Fibroblast of skin of abdomen (primary cell): Measurements from ENCODE around the gene MYORG.
A peak's percentile ranks its signal among the peaks of the same experiment; 100 is the strongest.

Source experiments
- DNase-seq: peaks from one replicate; pipeline ENCODE4 v3.0.0-alpha.2; 2013

The MYORG gene

GRCh38 chr9:34384368-34385165 lies 7.9 kb upstream of the MYORG start:
- no peak for DNase-seq

DNA sequence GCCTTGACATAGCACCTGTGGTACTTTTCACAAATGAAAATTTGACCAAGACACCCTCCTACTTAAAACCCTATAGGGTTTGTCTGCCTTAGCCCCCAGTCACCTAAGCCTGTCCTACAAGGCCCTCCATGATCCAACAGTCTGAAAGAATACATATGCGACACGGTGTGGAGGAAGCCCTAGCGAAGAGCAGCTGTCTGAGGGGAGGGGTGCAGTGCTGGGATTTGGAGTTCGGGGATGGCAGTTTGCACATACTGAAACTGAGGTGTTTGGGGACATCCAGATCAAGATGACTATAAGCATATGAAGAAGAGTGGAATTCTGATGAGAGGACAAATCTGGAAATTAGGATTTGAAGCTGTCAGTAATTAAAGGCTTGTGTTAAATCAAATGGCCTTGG lies 7.2 kb upstream of the MYORG start:
- DNase-seq = no peak

DNA sequence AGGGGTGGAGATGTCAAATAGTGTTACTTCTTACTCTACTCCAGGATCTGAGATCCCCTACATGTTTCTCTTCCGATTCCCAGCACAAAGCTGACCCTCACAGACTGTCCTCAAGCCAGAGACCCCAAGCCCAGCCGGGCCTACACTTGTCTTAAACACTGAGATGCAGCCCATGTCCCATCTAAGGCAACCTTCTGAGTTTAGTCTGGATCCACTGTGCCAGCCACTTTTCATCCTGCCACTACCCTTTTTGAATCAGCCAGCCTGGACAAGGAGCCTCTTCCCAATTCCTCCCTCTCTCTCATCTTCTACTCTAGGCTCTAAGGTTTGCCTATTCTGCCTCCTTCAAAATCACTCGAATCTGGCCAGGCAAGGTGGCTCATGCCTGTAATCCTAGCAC lies 6.2 kb upstream of the MYORG start:
- DNase-seq = no peak

DNA sequence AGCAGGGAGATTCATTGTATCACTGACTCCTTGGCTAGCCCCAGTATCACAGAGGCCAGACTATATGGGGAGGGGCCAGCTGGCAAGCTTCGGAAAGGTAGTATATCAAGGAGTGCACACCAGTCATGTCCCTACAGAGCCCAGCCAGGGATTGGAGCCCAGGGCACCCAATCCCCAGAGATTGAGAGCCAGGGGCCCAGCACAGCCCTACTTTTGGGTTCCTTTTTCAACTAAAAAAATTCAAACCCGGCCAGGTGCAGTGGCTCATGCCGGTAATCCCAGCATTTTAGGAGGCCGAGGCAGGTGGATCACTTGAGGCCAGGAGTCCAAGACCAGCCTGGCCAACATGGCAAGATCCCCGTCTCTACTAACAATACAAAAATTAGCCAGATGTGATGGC lies 5.4 kb upstream of the MYORG start:
- DNase-seq = no peak

DNA sequence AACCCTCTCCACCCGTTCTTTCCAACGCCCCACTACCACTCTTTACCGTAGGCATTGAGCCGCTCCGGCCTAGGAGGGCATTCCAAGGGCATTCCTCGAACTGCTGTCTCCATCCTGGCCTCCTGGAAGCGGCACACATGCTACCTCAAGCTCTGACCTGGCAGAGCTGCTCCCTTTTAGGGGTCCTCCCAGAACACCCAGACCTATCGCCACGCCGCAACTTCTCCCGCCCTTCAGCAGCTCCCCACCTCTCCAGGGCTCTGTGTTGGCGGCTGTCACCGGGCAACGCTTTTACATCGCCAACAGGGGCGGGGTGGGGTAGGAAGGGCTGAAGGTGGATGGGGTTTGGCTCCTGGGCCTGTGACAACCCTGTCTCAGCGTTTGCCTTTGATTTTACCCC lies 4.6 kb upstream of the MYORG start:
- DNase-seq = no peak

DNA sequence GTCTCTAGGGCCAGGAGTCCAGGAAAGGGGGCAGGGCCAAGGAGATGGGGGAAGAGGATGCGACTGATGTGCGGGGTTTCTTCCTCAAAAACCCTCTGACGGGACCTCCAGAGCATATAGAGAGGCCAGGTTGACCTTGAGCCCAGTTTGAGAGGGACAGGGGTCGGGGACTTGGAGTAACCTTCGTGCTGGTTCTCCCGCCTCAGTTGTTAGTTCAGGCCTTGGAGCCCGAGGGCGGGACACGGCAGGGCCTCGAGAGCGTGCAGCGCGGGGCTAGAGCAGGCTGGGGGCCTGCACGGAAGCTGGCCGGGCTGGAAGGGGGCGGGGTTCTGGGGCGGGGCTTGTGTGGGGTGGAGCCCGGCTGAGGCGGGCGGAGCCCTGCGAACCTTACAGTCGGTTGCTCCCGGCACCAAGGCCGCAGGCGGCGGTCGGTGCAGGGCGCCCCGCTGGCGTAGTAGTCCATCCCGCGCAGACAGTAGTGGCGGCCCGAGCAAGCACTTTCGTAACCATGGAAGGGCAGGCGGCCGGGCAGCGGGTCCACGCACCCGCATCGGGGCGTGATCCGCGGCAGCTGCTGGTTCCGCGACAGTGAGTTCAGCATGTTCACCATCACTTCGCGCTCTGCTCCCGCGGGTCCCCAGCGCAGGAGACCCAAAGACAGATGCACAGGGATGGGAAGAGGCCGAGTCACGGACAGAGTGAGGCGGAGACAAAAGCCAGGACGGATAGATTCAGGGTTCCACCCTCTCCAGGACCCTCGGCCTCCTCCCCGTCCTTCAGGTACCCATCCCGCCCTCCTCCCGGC lies 4.0 kb upstream of the MYORG start:
- peak; percentile 74 for DNase-seq

- DNase-seq = no peak
Observed at GRCh38 chr9:34380034-34380510, 3.4 kb upstream of the MYORG start.

DNA sequence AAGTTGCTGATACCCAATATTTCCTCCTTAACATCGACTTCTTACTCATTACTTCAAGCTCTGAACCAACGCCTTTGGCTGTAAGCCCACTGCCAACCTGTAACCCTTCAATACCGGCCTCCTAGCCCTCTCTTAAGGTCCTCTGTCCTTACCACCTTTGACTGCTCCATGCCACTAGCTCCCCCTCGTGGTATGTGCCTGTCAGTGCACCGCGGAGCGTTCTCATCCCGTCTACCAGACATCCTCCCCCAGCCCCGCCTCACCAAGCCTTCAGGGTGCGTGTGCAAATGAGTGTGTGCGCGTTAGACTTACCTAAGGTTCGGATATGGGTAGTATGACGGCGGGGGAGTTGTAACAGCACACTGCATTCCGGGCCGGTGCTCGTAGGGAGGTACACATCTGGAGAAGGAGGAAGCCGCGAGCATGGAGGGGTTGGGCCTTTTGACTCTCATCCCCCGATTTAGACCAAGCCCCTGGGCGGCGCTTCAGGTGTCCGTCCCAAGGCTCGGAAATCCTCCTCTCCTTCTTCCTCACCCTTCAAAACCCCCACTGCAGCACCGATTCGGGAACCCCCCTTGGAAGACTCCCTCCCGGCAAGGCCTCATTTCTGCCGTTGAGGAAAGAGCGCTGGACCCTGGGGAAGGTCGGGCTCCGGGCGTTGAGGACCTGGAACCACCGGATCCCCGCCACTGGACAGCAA lies 2.8 kb upstream of the MYORG start:
- peak; percentile 65 for DNase-seq

DNA sequence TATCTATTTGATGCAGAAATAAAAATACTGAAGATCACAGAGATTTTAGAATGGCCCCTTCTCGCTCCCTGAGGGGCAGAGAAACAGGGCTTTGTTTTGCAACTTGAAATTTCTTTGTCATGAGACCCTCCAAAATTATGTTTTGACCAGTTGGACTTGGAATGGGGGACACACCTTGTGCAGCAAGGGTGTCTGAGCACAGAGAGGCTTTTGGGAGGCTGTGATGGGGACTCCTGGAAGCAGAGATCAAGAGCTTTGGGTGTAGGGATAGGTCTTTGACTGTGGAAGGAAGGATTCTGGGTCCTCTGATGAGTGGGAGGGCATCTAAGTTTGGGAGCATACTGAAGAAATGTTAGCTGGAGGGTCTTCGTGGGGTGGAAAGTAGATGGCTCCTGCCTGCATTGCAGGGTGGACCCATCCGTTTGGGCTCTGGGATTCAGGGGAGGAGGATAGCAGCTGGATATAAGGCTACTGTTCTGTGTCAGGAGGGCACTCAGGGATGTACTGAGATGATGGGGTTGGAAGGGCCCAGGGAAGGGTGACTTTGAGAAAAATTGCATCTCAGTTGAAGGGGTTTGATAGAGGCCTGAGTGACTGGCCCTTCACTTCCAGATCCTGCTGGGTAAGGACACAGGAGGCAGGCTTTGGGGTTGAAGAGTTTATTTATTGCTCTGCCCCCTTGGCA lies 1.8 kb upstream of the MYORG start:
- no peak for DNase-seq

- no peak for DNase-seq
Observed at GRCh38 chr9:34377404-34377746, 677 bp upstream of the MYORG start.

DNA sequence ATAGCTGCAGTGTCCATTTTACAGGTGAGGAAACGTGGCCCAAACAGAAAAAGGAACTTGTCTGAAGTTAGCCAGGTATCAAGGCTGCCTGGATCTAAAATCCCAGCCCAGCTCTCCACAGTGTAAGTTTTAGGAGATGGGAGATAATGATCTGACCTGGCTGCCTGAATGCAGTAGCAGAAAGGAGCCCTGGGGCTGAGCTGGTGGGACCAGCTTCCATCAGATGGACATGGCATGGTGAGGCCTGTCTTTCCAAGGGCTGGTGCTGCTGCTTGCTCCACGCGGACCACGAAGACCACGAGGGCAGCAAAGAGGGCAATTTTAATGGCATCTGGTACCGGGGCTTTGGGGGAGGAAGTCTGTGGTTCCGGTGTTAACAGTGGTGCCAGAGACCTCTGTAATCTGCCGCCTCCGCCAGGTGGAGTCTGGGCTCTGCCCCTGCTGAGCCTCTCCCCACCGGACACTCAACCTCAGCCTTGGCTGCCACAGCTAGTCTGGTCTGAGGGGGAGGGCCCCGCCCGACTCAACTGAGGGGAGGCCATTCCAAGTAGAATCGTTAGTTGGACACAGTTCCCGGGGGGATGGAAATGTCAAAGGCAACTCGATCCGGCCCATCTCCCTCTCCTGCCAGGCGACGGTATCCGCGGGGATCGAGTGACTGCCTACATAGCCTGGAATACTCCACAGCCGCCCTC lies 650 bp downstream of the MYORG start:
- no peak for DNase-seq

DNA sequence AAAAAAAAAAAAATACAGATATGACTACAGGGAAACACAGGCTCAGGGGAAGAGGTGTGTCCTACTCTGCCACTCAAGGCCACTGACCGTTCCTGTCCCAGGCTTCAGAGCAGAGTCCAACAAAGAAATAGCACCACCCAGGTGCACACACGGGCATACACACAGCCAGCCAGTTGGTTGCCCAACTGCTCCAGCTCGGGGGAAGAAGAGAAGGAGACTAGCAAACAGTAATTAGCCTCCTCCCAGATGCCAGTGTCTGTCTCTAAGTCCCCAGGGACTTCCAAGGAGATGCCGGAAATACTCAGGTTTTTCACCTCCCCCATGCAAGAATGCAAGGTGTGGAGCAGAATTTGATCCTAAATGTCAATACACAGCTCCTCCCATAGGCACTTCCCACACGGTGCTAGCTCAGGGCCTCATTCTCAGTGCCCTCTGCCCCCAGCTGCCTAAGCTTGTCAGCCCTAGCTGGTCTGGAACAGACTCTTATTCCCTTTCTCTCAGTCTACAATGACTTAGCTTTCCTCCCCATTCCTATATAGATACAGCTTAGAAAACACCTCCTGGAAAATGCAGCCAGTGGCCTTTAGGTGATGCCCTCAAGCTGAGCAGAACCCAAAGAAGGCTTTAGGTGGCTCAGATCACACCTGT lies 1.7 kb downstream of the MYORG start:
- no peak for DNase-seq

DNA sequence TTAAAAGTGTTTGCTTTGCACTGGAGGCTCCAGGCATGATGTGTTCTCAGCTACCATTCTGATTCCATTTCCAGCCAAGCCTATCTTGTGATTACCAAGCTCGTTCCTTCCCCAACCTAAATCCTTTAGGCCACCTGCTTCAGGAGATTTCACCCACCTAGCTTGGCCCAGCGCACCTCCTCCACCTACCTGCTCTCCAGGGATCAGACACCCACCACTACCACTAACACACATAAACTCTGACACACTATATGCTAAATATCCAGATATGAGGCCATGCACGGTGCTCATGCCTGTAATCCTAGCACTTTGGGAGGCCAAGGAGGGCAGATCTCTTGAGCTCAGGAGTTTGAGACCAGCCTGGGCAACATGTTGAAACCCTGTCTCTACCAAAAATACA lies 2.4 kb downstream of the MYORG start:
- DNase-seq = no peak

GRCh38 chr9:34373749-34374148 lies 2.9 kb downstream of the MYORG start:
- no peak for DNase-seq

- DNase-seq = no peak
Observed at GRCh38 chr9:34372467-34373011, 4.2 kb downstream of the MYORG start.

- no peak for DNase-seq
Observed at GRCh38 chr9:34371886-34372466, 4.7 kb downstream of the MYORG start.

DNA sequence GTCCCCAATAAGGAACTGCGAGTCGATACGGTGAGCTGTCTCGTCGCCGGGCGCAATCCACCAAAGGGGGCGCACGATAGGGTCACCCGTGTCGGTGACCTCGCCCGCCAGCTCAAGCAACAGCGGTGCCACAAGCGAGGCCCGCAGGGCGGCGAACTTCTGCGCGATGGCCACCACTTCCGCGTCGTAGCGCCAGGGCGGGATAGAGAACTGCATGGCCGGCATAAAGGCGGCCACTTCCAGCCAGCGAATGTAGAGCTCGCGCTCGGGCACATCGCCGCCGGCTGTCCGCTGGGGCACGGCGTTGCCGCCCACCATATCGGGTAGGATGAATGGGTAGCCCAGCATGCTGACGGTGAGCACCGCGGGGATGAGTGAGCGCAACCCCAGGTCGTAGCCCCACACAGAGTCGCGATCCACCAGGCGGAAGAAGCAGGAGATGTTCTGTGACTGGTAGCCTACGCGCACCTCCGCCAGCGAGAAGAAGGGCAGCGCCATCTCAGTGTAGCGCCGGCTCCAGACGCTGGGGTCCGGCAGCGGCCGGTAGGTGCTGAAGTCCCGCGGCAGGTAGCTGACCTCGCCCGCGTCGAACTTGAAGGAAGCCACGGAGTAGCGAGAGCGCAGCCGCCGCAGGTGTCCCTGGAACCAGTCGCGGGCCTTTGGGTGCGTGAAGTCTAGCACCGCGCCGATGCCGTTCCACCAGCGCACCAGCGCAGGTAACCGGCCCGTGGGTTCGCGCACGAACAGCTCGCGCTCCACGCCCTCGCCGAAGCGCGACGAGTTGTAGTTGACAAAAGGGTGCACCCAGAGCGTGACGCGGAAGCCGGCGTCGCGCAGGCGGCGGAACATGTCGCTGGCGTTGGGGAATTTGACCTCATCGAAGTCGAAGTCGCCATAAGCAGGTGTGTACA lies 5.5 kb downstream of the MYORG start:
- no peak for DNase-seq

- DNase-seq = no peak
Observed at GRCh38 chr9:34370335-34370969, 6.2 kb downstream of the MYORG start.

DNA sequence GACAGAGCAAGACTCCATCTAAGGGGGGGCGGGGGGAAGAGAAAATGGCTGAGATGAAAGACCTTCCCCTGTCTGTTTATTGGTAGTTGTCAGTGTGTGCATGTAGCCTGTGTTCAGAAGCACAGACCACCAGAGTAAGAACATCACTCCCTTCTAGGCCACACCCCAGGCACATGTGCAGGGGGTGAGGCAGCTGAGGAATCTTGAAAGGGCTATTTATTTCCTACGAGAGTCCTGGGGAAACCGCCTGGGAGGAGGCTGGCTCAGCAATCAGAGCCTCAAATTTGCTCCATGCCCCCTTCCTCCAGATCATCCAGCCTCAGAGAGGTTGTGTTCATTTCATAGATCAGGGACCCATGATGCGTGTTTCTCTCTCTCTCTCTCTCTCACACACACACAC lies 7.1 kb downstream of the MYORG start:
- no peak for DNase-seq
